ENCODE measurements around the gene IFT80. TPM values are rescaled to one million over a fixed set of nuclear protein-coding genes. Genes with fewer than 3 reads are reported as not detected.
A peak's percentile ranks its signal among the peaks of the same experiment; 100 is the strongest.

The IFT80 gene
- total and polyA plus RNA-seq, 2 experiments from 2014 or later = 13.5 to 43.3 TPM

DNA sequence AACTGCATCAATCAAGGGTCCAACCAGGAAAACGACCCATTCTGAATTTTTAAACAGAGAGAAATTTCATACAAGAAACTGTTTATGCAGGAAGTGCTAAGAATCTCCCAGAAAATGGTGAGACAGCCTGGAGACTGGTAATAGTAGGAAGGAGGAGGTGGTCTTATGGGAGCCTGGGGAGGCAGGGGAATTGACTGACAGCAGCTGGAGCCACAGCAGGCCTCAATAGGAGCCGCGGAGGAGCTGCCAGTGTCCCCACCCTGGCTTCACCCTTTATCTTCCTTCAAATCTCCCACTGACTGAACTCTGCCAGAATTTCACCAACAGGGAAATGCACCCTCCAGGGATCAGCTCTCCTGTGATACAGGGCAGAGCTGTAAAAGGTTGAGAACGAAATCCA, 181.3 kb downstream of the IFT80 start:
- no peak overlapping the region for H3K27ac ChIP-seq
- H3K4me2 ChIP-seq = no peak overlapping the region
- H3K27me3 ChIP-seq = peaks cover 22% of the 10 kb centered on the region
- WGBS (ENCODE audit: low lambda C conversion rate, missing lambda C conversion rate) = 47% methylated on average over 4 of the region's 4 CpGs
- H3K4me1 ChIP-seq (ENCODE audit: insufficient read depth) = no peaks in the 10 kb centered on the region
- no peak for TF ChIP-seq CTCF (IDR thresholded peaks at IDR 0.05; ENCODE audit: poor library complexity)
- TF ChIP-seq EZH2phosphoT487 (IDR thresholded peaks at IDR 0.05; ENCODE audit: low read depth, severe bottlenecking, unreplicated experiment) = no peak
- TF ChIP-seq EZH2 (IDR thresholded peaks at IDR 0.05; ENCODE audit: borderline replicate concordance) = no peak
- no peaks in the 10 kb centered on the region for H3K9me2 ChIP-seq (replicated peaks; ENCODE audit: insufficient read depth)
- DNase-seq (ENCODE audit: low spot score) = no peak
- H3K79me2 ChIP-seq = no peaks in the 10 kb centered on the region
- no peaks in the 10 kb centered on the region for H3K36me3 ChIP-seq (replicated peaks; ENCODE audit: insufficient read depth, low read depth)
- H3K4me3 ChIP-seq = no peak overlapping the region
- no peaks in the 10 kb centered on the region for H4K20me1 ChIP-seq (ENCODE audit: insufficient read depth, poor library complexity, severe bottlenecking)
- H3K9me3 ChIP-seq (ENCODE audit: low read depth) = no peaks in the 10 kb centered on the region
- H2AFZ ChIP-seq = no peak overlapping the region

DNA sequence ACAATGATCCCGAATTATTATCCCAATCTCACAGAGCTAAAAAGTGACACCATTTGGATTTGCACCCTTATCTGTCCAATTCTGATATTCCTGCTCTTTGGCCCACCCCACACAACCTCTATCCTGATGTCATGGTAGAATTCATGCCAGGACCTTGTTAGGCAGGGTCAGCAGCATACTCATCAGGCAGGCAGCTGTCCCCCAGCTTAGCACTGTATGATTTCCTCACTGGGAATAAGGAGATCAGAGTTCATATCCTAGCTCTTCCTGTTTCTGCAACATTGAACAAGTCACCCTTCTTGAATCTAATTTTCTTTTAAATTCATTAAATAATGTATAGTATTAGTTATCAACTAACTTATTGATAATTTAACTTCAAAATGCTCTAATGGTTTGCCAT, 185.8 kb downstream of the IFT80 start:
- 100% methylated on average over 1 of the region's 1 CpG for WGBS (ENCODE audit: low lambda C conversion rate, missing lambda C conversion rate)

GRCh38 chr3:160210799-160211221, 188.2 kb downstream of the IFT80 start:
- peak; percentile 47 for DNase-seq (ENCODE audit: low spot score)
- Histone ChIP-seq H3K79me2 (no peaks in the 10 kb centered on the region), H3K36me3 (replicated peaks; ENCODE audit: insufficient read depth, low read depth) (no peaks in the 10 kb centered on the region), H3K9me2 (replicated peaks; ENCODE audit: insufficient read depth) (no peaks in the 10 kb centered on the region), H3K27ac (no peak overlapping the region), H2AFZ (no peak overlapping the region), H4K20me1 (ENCODE audit: insufficient read depth, poor library complexity, severe bottlenecking) (no peaks in the 10 kb centered on the region), H3K27me3 (no peaks in the 10 kb centered on the region), H3K4me2 (no peak overlapping the region), H3K4me1 (ENCODE audit: insufficient read depth) (no peaks in the 10 kb centered on the region), H3K9me3 (ENCODE audit: low read depth) (no peaks in the 10 kb centered on the region), H3K4me3 (no peak overlapping the region)
- WGBS (ENCODE audit: low lambda C conversion rate, missing lambda C conversion rate) = 74% methylated on average over 1 of the region's 1 CpG
- TF ChIP-seq CTCF (IDR thresholded peaks at IDR 0.05; ENCODE audit: poor library complexity) (peak; percentile 34), EZH2 (IDR thresholded peaks at IDR 0.05; ENCODE audit: borderline replicate concordance) (no peak)

More for the DNA sequence above, 185.8 kb downstream of the IFT80 start:
- Histone ChIP-seq H3K9me2 (replicated peaks; ENCODE audit: insufficient read depth) (no peaks in the 10 kb centered on the region), H2AFZ (no peak overlapping the region), H4K20me1 (ENCODE audit: insufficient read depth, poor library complexity, severe bottlenecking) (no peaks in the 10 kb centered on the region), H3K4me1 (ENCODE audit: insufficient read depth) (no peaks in the 10 kb centered on the region), H3K9me3 (ENCODE audit: low read depth) (no peaks in the 10 kb centered on the region), H3K79me2 (no peaks in the 10 kb centered on the region), H3K27me3 (peaks cover 4% of the 10 kb centered on the region), H3K4me3 (no peak overlapping the region), H3K27ac (no peak overlapping the region), H3K4me2 (no peak overlapping the region), H3K36me3 (replicated peaks; ENCODE audit: insufficient read depth, low read depth) (no peaks in the 10 kb centered on the region)
- TF ChIP-seq CTCF (IDR thresholded peaks at IDR 0.05; ENCODE audit: poor library complexity) (no peak), EZH2phosphoT487 (IDR thresholded peaks at IDR 0.05; ENCODE audit: low read depth, severe bottlenecking, unreplicated experiment) (no peak), EZH2 (IDR thresholded peaks at IDR 0.05; ENCODE audit: borderline replicate concordance) (no peak)
- DNase-seq (ENCODE audit: low spot score) = no peak

GRCh38 chr3:160210341-160210740, 188.7 kb downstream of the IFT80 start:
- 100% methylated on average over 1 of the region's 1 CpG for WGBS (ENCODE audit: low lambda C conversion rate, missing lambda C conversion rate)
- H3K27me3 ChIP-seq = no peaks in the 10 kb centered on the region
- no peak overlapping the region for H3K27ac ChIP-seq
- no peaks in the 10 kb centered on the region for H4K20me1 ChIP-seq (ENCODE audit: insufficient read depth, poor library complexity, severe bottlenecking)
- H3K9me3 ChIP-seq (ENCODE audit: low read depth) = no peaks in the 10 kb centered on the region
- no peak overlapping the region for H3K4me3 ChIP-seq
- DNase-seq (ENCODE audit: low spot score) = no peak
- no peaks in the 10 kb centered on the region for H3K4me1 ChIP-seq (ENCODE audit: insufficient read depth)
- H3K36me3 ChIP-seq (replicated peaks; ENCODE audit: insufficient read depth, low read depth) = no peaks in the 10 kb centered on the region
- no peak for TF ChIP-seq EZH2 (IDR thresholded peaks at IDR 0.05; ENCODE audit: borderline replicate concordance)
- TF ChIP-seq EZH2phosphoT487 (IDR thresholded peaks at IDR 0.05; ENCODE audit: low read depth, severe bottlenecking, unreplicated experiment) = no peak
- no peak for TF ChIP-seq CTCF (IDR thresholded peaks at IDR 0.05; ENCODE audit: poor library complexity)
- H3K79me2 ChIP-seq = no peaks in the 10 kb centered on the region
- no peaks in the 10 kb centered on the region for H3K9me2 ChIP-seq (replicated peaks; ENCODE audit: insufficient read depth)
- no peak overlapping the region for H2AFZ ChIP-seq
- no peak overlapping the region for H3K4me2 ChIP-seq
